Neural cell (in vitro differentiated cells): Measurements from ENCODE around the gene COA7. TPM values are rescaled to one million over a fixed set of nuclear protein-coding genes. Genes with fewer than 3 reads are reported as not detected.
A peak's percentile ranks its signal among the peaks of the same experiment; 100 is the strongest.

Experiments
- H2AFZ ChIP-seq: fragments of 200-600, 300-800 bp; sonication (generic), shearing (Covaris generic); 2 replicates; pipeline ENCODE4 v1.6.0; 2014; ENCODE audit warnings: low read depth, mild to moderate bottlenecking, antibody characterized with exemption, low read length, moderate library complexity
- H3F3A ChIP-seq: fragments of 200-600 bp; shearing (Covaris generic); 2 replicates; pipeline ENCODE4 v1.6.1; 2016; ENCODE audit warnings: mild to moderate bottlenecking, moderate library complexity, mixed read lengths, antibody characterized with exemption, low read length; ENCODE audit not compliant: insufficient read depth, poor library complexity, severe bottlenecking
- H3K27ac ChIP-seq: fragments of 200-600, 300-800 bp; sonication (generic), shearing (Covaris generic); 2 replicates; pipeline ENCODE4 v1.5.1; 2014; ENCODE audit warnings: mild to moderate bottlenecking, low read length, moderate library complexity
- H3K27me3 ChIP-seq: fragments of 300-800, 200-600 bp; sonication (generic), shearing (Covaris generic); 2 replicates; pipeline ENCODE4 v1.6.0; 2014; ENCODE audit warnings: mild to moderate bottlenecking, low read depth, low read length, moderate library complexity; ENCODE audit not compliant: insufficient read depth
- H3K36me3 ChIP-seq: fragments of 300-800, 200-600 bp; sonication (generic), shearing (Covaris generic); 2 replicates; pipeline ENCODE4 v1.5.1; 2014; ENCODE audit warnings: mild to moderate bottlenecking, antibody characterized with exemption, low read length, moderate library complexity; ENCODE audit not compliant: insufficient read depth
- H3K4me2 ChIP-seq: fragments of 300-800, 200-600 bp; sonication (generic), shearing (Covaris generic); 2 replicates; pipeline ENCODE4 v1.6.0; 2014; ENCODE audit warnings: mild to moderate bottlenecking, low read length
- H3K4me3 ChIP-seq: fragments of 300-800, 200-600 bp; sonication (generic), shearing (Covaris generic); 2 replicates; pipeline ENCODE4 v1.5.1; 2014; ENCODE audit warnings: mild to moderate bottlenecking, low read length, moderate library complexity
- H3K79me2 ChIP-seq: fragments of 200-600 bp; shearing (Covaris generic); replicated peaks from 2 replicates; pipeline ENCODE4 v1.6.0; 2014; ENCODE audit warnings: mild to moderate bottlenecking, low read length, moderate library complexity; ENCODE audit not compliant: insufficient read depth
- H3K9ac ChIP-seq: fragments of 300-800, 200-600 bp; sonication (generic), shearing (Covaris generic); 2 replicates; pipeline ENCODE4 v1.6.1; 2016; ENCODE audit warnings: mild to moderate bottlenecking, low read length, mixed read lengths
- H3K9me2 ChIP-seq: fragments of 200-600 bp; shearing (Covaris generic); 2 replicates; pipeline ENCODE4 v1.6.1; 2016; ENCODE audit warnings: mild to moderate bottlenecking, low read length, mixed read lengths; ENCODE audit not compliant: insufficient read depth
- H3K9me3 ChIP-seq: fragments of 200-600, 300-800 bp; sonication (generic), shearing (Covaris generic); 2 replicates; pipeline ENCODE4 v1.6.1; 2016; ENCODE audit warnings: mild to moderate bottlenecking, mixed run types, low read length, moderate library complexity, mixed read lengths
- H4K20me1 ChIP-seq: fragments of 200-600 bp; shearing (Covaris generic); 2 replicates; pipeline ENCODE4 v1.6.1; 2016; ENCODE audit warnings: mild to moderate bottlenecking, mixed run types; ENCODE audit not compliant: insufficient read depth
- CTCF ChIP-seq: fragments of 450-650 bp; IDR thresholded peaks from 2 replicates; pipeline ENCODE4 v1.5.1; 2014; ENCODE audit warnings: antibody characterized with exemption, mild to moderate bottlenecking, moderate library complexity; ENCODE audit not compliant: poor library complexity, severe bottlenecking
- EP300 ChIP-seq: fragments of 450-650 bp; conservative IDR thresholded peaks from 2 replicates; pipeline ENCODE4 v1.6.1; 2014; ENCODE audit warnings: antibody characterized with exemption, mild to moderate bottlenecking, moderate library complexity; ENCODE audit not compliant: poor library complexity, severe bottlenecking
- EZH2 ChIP-seq: fragments of 200-600, 300-800 bp; shearing (Covaris generic), sonication (generic); IDR thresholded peaks from 2 replicates; pipeline ENCODE4 v1.6.1; 2014; ENCODE audit warnings: antibody characterized with exemption, low read length, borderline replicate concordance, mild to moderate bottlenecking; ENCODE audit not compliant: insufficient read depth, poor library complexity, severe bottlenecking
- MXI1 ChIP-seq: fragments of 450-650 bp; conservative IDR thresholded peaks from 2 replicates; pipeline ENCODE4 v1.6.1; 2014; ENCODE audit warnings: antibody characterized with exemption, mild to moderate bottlenecking; ENCODE audit not compliant: poor library complexity, severe bottlenecking
- POLR2AphosphoS5 ChIP-seq: IDR thresholded peaks from 2 replicates; pipeline ENCODE4 v1.6.1; 2012
- RAD21 ChIP-seq: fragments of 450-650 bp; conservative IDR thresholded peaks from 2 replicates; pipeline ENCODE4 v1.6.1; 2014; ENCODE audit warnings: antibody characterized with exemption, mild to moderate bottlenecking, moderate library complexity
- REST ChIP-seq: IDR thresholded peaks from 2 replicates; pipeline ENCODE4 v1.6.1; 2012; ENCODE audit warnings: borderline replicate concordance
- SMC3 ChIP-seq: fragments of 450-650 bp; conservative IDR thresholded peaks from 2 replicates; pipeline ENCODE4 v1.6.1; 2014; ENCODE audit warnings: antibody characterized with exemption, mild to moderate bottlenecking, moderate library complexity; ENCODE audit not compliant: poor library complexity
- TAF1 ChIP-seq: IDR thresholded peaks from 2 replicates; pipeline ENCODE4 v1.6.1; 2012; ENCODE audit warnings: low read depth
- polyA plus RNA-seq: library from polyadenylated mRNA; depleted of rRNA; stranded (reverse); fragments of >200 nt; gene quantifications from 2 replicates; pipeline ENCODE4 v1.2.3, GENCODE V29; 2014

Gene COA7
- polyA plus RNA-seq, 1 donor from 2014 or later, result 11.6 TPM

- Histone ChIP-seq H3K9me3 (no peaks in the 10 kb centered on the region), H3K9me2 (no peaks in the 10 kb centered on the region), H3K79me2 (no peaks in the 10 kb centered on the region), H2AFZ (no peak overlapping the region), H3K4me2 (no peak overlapping the region), H4K20me1 (no peaks in the 10 kb centered on the region), H3K36me3 (no peaks in the 10 kb centered on the region), H3K9ac (no peak overlapping the region), H3K27me3 (no peaks in the 10 kb centered on the region), H3K27ac (peak overlapping the region; percentile 98), H3K4me3 (no peak overlapping the region), H3F3A (peaks cover 15% of the 10 kb centered on the region)
- no peak for TF ChIP-seq MXI1
- TF ChIP-seq EZH2, result no peak
- TF ChIP-seq REST, result no peak
- TF ChIP-seq CTCF, result no peak
- no peak for TF ChIP-seq RAD21
- no peak for TF ChIP-seq POLR2AphosphoS5
- no peak for TF ChIP-seq EP300
- no peak for TF ChIP-seq TAF1
- no peak for TF ChIP-seq SMC3
Observed at GRCh38 chr1:52658795-52659194, 39.4 kb downstream of the COA7 start.

GRCh38 chr1:52657702-52658101 lies 40.4 kb downstream of the COA7 start:
- H3K27me3 ChIP-seq, result no peaks in the 10 kb centered on the region
- no peaks in the 10 kb centered on the region for H3K79me2 ChIP-seq
- H2AFZ ChIP-seq, result no peak overlapping the region
- peaks cover 15% of the 10 kb centered on the region for H3F3A ChIP-seq
- H3K9me3 ChIP-seq, result no peaks in the 10 kb centered on the region
- no peak for TF ChIP-seq MXI1
- no peak for TF ChIP-seq TAF1
- TF ChIP-seq EP300, result no peak
- TF ChIP-seq POLR2AphosphoS5, result no peak
- TF ChIP-seq EZH2, result no peak
- TF ChIP-seq REST, result no peak
- no peak for TF ChIP-seq RAD21
- TF ChIP-seq CTCF, result no peak
- TF ChIP-seq SMC3, result no peak
- no peak overlapping the region for H3K27ac ChIP-seq
- H3K9ac ChIP-seq, result no peak overlapping the region
- H3K4me2 ChIP-seq, result no peak overlapping the region
- H3K36me3 ChIP-seq, result no peaks in the 10 kb centered on the region
- H3K9me2 ChIP-seq, result no peaks in the 10 kb centered on the region
- H3K4me3 ChIP-seq, result no peak overlapping the region
- no peaks in the 10 kb centered on the region for H4K20me1 ChIP-seq
